Naive thymus-derived CD4-positive, alpha-beta T cell (primary cell): ENCODE measurements around the gene RNF145. TPM values are rescaled to one million over a fixed set of nuclear protein-coding genes. Genes with fewer than 3 reads are reported as not detected.

Experiments
- ATAC-seq: fragments of 150-1000 bp; cut with Tn5 transposase; 2 replicates; pipeline ENCODE4 v1.10.0; 2021; ENCODE audit warnings: mild to moderate bottlenecking, moderate library complexity
- CTCF ChIA-PET: fragments of 350-600 bp; sonication (Branson Sonifier 250); formaldehyde crosslinking; loops from one replicate; lab custom pipeline; 2021; ENCODE audit warnings: antibody characterized with exemption; lab: Charles Lee
- POLR2A ChIA-PET: fragments of 350-600 bp; sonication (Branson Sonifier 250); formaldehyde crosslinking; loops from one replicate; lab custom pipeline; 2021; ENCODE audit warnings: antibody characterized with exemption, inconsistent platforms; lab: Charles Lee
- DNase-seq, 9 donors: peaks; one replicate each; pipeline versions ENCODE4 v3.0.0 to v3.0.0-alpha.2; 2020 to 2022; ENCODE audit warnings: mixed read lengths in 1 of 9
- H3K27ac ChIP-seq: one replicate; pipeline ENCODE4 v1.7.0; 2013; ENCODE audit warnings: mild to moderate bottlenecking, low read depth, low read length, moderate library complexity
- H3K27me3 ChIP-seq, 2 donors: one replicate each; pipeline ENCODE4 v1.7.0; 2013; ENCODE audit warnings: low read length in 2 of 2, mild to moderate bottlenecking in 2 of 2, moderate library complexity in 2 of 2; ENCODE audit not compliant: control insufficient read depth in 2 of 2, insufficient read depth in 2 of 2
- H3K36me3 ChIP-seq, 3 experiments: 1 replicate in 2 of 3; 2 replicates in 1 of 3; pipeline ENCODE4 v1.7.0; 2013; ENCODE audit warnings: low read length in 3 of 3, mild to moderate bottlenecking in 3 of 3, moderate library complexity in 1 of 3; ENCODE audit not compliant: insufficient read depth in 3 of 3, control insufficient read depth in 2 of 3
- H3K4me1 ChIP-seq, 2 donors: one replicate each; pipeline ENCODE4 v1.7.0; 2013; ENCODE audit warnings: low read length in 2 of 2, mild to moderate bottlenecking in 2 of 2, moderate library complexity in 1 of 2; ENCODE audit not compliant: control insufficient read depth in 2 of 2, insufficient read depth in 2 of 2
- H3K4me3 ChIP-seq: 2 replicates; pipeline ENCODE4 v1.7.0; 2013; ENCODE audit warnings: mild to moderate bottlenecking, low read length
- H3K9me3 ChIP-seq, 3 experiments: 1 replicate in 2 of 3; 2 replicates in 1 of 3; pipeline ENCODE4 v1.7.0; 2013; ENCODE audit warnings: low read length in 3 of 3; ENCODE audit not compliant: control insufficient read depth in 2 of 3
- H3K27ac Mint-ChIP-seq, 9 donors: one replicate each; pipeline ENCODE4 v1.8.0; 2020 to 2022; ENCODE audit warnings: mixed read lengths in 9 of 9, mild to moderate bottlenecking in 8 of 9, moderate library complexity in 5 of 9, inconsistent platforms in 2 of 9
- H3K27me3 Mint-ChIP-seq, 5 donors: one replicate each; pipeline ENCODE4 v1.8.0; 2021 to 2022; ENCODE audit warnings: mixed read lengths in 5 of 5, mild to moderate bottlenecking in 1 of 5
- H3K36me3 Mint-ChIP-seq, 5 donors: one replicate each; pipeline ENCODE4 v1.8.0; 2020 to 2022; ENCODE audit warnings: mixed read lengths in 5 of 5, mild to moderate bottlenecking in 3 of 5, inconsistent platforms in 1 of 5
- H3K4me1 Mint-ChIP-seq, 7 donors: one replicate each; pipeline ENCODE4 v1.8.0; 2020 to 2022; ENCODE audit warnings: mixed read lengths in 7 of 7, mild to moderate bottlenecking in 3 of 7, inconsistent platforms in 1 of 7
- H3K4me3 Mint-ChIP-seq, 10 donors: one replicate each; pipeline ENCODE4 v1.8.0; 2020 to 2022; ENCODE audit warnings: mild to moderate bottlenecking in 10 of 10, mixed read lengths in 10 of 10, moderate library complexity in 6 of 10, inconsistent platforms in 2 of 10
- H3K9me3 Mint-ChIP-seq, 11 donors: one replicate each; pipeline ENCODE4 v1.8.0; 2020 to 2022; ENCODE audit warnings: mixed read lengths in 11 of 11, mild to moderate bottlenecking in 4 of 11, inconsistent platforms in 1 of 11, moderate library complexity in 1 of 11
- intact Hi-C, 2 donors: fragments of 100-400 bp; cut with micrococcal nuclease; formaldehyde crosslinking; loops; one replicate each; pipeline ENCODE4 v1.15.1; 2023
- polyA plus RNA-seq, 2 donors: library from polyadenylated mRNA; unstranded; fragments of 300-500 nt; fragmentation: Illumina TruSeq; gene quantifications; one replicate each; pipeline ENCODE4 v1.2.3, GENCODE V29; 2021
- total RNA-seq, 6 experiments: library from RNA in 5 of 6; stranded (reverse) in 5 of 6; gene quantifications; 1 replicate in 5 of 6; 2 replicates in 1 of 6; pipeline ENCODE4 v1.2.3 and lab custom pipeline; 2021 to 2026

The RNF145 gene
- total and polyA plus RNA-seq, 7 experiments from 2014 or later: 10.8 to 142 (median 64.4) TPM

- CTCF ChIA-PET: interaction anchor here (0.6 to 1.2 kb wide), 2 partner anchors 108 to 403 kb away, joined by 3 read pairs; no protein-coding TSS in a partner anchor
- intact Hi-C loops: no loop called here
- H3K4me3 Mint-ChIP-seq: no peak overlapping the region
- Histone ChIP-seq H3K27ac (no peak overlapping the region), H3K27me3 (no peaks in the 10 kb centered on the region), H3K4me3 (no peak overlapping the region), H3K4me1 (peaks cover 6 to 15% of the 10 kb centered on the region in 2 donors), H3K9me3 (no peaks in the 10 kb centered on the region), H3K36me3 (no peaks in the 10 kb centered on the region)
- POLR2A ChIA-PET: interaction anchor here (0.6 to 1.6 kb wide), 4 partner anchors 9 to 59 kb away, joined by 3 to 7 read pairs (median 4); partner anchors contain the start of gene UBLCP1
- no peaks in the 10 kb centered on the region for H3K36me3 Mint-ChIP-seq
- H3K27ac Mint-ChIP-seq: no peak overlapping the region
- ATAC-seq (no peak), DNase-seq (no peak)
- no peaks in the 10 kb centered on the region for H3K27me3 Mint-ChIP-seq
- H3K9me3 Mint-ChIP-seq: no peaks in the 10 kb centered on the region
- peaks cover 17 to 36% (median 26%) of the 10 kb centered on the region in 7 donors for H3K4me1 Mint-ChIP-seq
Observed at GRCh38 chr5:159214486-159215271, 5.3 kb upstream of the RNF145 start.

DNA sequence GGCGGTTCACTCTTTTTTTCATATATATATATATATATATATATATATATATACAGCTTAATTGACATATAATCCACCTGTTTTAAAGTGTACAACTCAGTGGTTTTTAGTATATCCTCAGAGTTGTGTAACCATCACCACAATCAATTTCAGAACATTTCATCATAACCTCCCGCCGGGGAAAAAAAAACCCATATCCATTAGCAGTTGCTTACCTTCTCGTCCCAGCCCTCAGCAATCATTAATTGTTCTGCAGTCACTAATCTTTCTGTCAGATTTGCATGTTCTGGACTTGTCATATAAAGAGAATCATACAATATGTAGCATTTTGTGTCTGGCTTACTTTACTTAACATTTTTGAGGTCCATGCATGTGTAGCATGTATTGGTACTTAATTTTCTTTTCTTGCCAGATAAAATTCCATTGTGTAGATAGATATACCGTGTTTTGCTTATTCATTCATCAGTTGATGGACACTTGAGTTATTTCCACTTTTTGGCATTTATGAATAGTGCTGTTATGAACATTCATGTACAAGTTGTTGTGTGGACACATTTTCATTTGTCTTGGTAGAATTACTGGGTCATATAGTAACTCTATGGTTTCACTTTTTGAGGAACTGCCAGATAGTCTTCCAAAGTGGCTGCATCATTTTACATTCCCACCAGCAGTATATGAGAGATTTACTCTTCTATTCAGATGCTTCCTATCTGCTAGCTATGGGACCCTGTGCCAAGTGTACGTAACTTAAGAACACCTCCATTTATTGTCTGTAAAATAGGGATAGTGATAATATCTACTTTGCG, 3.5 kb upstream of the RNF145 start:
- Mint-ChIP-seq H3K4me3 (no peak overlapping the region), H3K4me1 (peaks cover 22 to 38% (median 30%) of the 10 kb centered on the region in 7 donors), H3K36me3 (peaks cover 0 to 7% (median 0%) of the 10 kb centered on the region in 5 donors), H3K27me3 (no peaks in the 10 kb centered on the region), H3K9me3 (no peaks in the 10 kb centered on the region), H3K27ac (peak overlapping the region in 1 of 9 donors; percentile 44)
- intact Hi-C loops: no loop called here
- H3K36me3 ChIP-seq: peaks cover 0 to 4% (median 0%) of the 10 kb centered on the region in 3 experiments
- H3K4me1 ChIP-seq: peaks cover 6 to 17% of the 10 kb centered on the region in 2 donors
- no peak overlapping the region for H3K4me3 ChIP-seq
- H3K9me3 ChIP-seq: no peaks in the 10 kb centered on the region
- H3K27me3 ChIP-seq: no peaks in the 10 kb centered on the region
- no peak overlapping the region for H3K27ac ChIP-seq
- ChIA-PET CTCF (interaction anchor here (0.5 to 0.6 kb wide), 2 partner anchors 21 to 221 kb away, joined by 3 read pairs; no protein-coding TSS in a partner anchor), POLR2A (no interaction called here)
- no peak for DNase-seq
- no peak for ATAC-seq

- peak in 1 of 9 donors; percentile 9 for DNase-seq
- H3K27me3 Mint-ChIP-seq: no peaks in the 10 kb centered on the region
- no peaks in the 10 kb centered on the region for H3K9me3 Mint-ChIP-seq
- no peak overlapping the region for H3K4me3 Mint-ChIP-seq
- H3K4me1 ChIP-seq: peaks cover 6 to 17% of the 10 kb centered on the region in 2 donors
- ChIA-PET POLR2A (interaction anchor here (0.9 kb wide), 1 partner anchor 50 kb away, joined by 9 read pairs; no protein-coding TSS in a partner anchor), CTCF (interaction anchor here (0.8 to 1.1 kb wide), 3 partner anchors 27 to 105 kb away, joined by 3 to 4 read pairs (median 3); no protein-coding TSS in a partner anchor)
- H3K36me3 ChIP-seq: peaks cover 0 to 4% (median 0%) of the 10 kb centered on the region in 3 experiments
- H3K27ac Mint-ChIP-seq: peak overlapping the region in 2 of 9 donors; percentile 48 to 87
- H3K27ac ChIP-seq: no peak overlapping the region
- no peaks in the 10 kb centered on the region for H3K27me3 ChIP-seq
- peaks cover 0 to 15% (median 0%) of the 10 kb centered on the region in 5 donors for H3K36me3 Mint-ChIP-seq
- no peaks in the 10 kb centered on the region for H3K9me3 ChIP-seq
- intact Hi-C loops: no loop called here
- peaks cover 28 to 48% (median 34%) of the 10 kb centered on the region in 7 donors for H3K4me1 Mint-ChIP-seq
- ATAC-seq: no peak
- no peak overlapping the region for H3K4me3 ChIP-seq
Observed at GRCh38 chr5:159211729-159212174, 2.4 kb upstream of the RNF145 start.

DNA sequence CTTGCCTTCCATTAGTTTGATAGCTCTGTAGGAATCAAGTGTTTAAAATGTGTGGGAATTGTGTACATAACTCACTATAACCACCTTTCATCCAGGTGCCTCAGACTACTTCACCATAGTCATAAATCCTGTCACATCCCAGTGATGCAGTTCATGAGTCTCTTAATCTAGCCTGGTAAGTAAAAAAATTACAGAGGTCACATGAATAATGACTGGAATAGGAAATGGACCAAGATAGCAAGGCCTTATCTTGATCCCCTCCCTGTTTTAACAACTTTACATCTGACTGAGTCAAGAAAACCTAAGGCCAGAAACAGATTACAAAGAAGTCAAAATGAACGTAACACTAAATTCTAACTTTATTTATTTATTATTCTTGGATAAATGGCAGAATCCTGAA, 1.5 kb upstream of the RNF145 start:
- Histone ChIP-seq H3K36me3 (peaks cover 0 to 4% (median 0%) of the 10 kb centered on the region in 3 experiments), H3K27me3 (no peaks in the 10 kb centered on the region), H3K4me1 (peaks cover 10 to 19% of the 10 kb centered on the region in 2 donors), H3K27ac (no peak overlapping the region), H3K9me3 (no peaks in the 10 kb centered on the region), H3K4me3 (no peak overlapping the region)
- Mint-ChIP-seq H3K4me1 (peaks cover 34 to 52% (median 43%) of the 10 kb centered on the region in 7 donors), H3K27me3 (no peaks in the 10 kb centered on the region), H3K4me3 (peak overlapping the region in 9 of 10 donors; percentile 91 to 99 (median 95)), H3K36me3 (peaks cover 0 to 20% (median 0%) of the 10 kb centered on the region in 5 donors), H3K9me3 (peaks cover 0 to 4% (median 0%) of the 10 kb centered on the region in 11 donors), H3K27ac (peak overlapping the region in 8 of 9 donors; percentile 25 to 99 (median 96))
- POLR2A ChIA-PET: interaction anchor here (0.9 kb wide), 1 partner anchor 51 kb away, joined by 9 read pairs; no protein-coding TSS in a partner anchor
- ATAC-seq (no peak), DNase-seq (no peak)
- intact Hi-C loops: no loop called here
- CTCF ChIA-PET: no interaction called here

DNA sequence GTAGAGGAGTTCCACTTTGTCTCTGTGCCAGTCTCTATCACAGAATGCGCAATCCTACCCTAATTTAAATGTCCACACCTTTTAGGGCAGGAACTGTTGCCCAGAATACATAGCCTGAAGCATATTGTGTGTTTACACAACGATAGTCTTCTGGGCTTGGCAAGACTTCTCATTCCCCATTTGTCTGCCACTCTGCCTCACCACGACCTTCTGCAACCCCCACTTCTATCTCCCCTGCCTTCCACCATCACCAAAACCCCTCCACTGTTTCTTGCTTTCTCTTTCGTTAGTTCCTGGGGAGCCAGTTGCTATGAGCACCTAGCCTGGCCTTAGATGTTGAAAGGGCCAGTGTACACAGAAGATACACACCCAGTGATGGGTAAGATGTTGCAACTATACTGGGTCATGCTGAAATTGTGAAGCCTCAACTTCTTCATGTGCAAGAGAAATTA, 883 bp upstream of the RNF145 start:
- no peaks in the 10 kb centered on the region for H3K27me3 ChIP-seq
- ChIA-PET POLR2A (no interaction called here), CTCF (no interaction called here)
- ATAC-seq (no peak), DNase-seq (no peak)
- peaks cover 0 to 4% (median 0%) of the 10 kb centered on the region in 3 experiments for H3K36me3 ChIP-seq
- H3K4me3 Mint-ChIP-seq: peak overlapping the region; percentile 91 to 99 (median 94)
- no peaks in the 10 kb centered on the region for H3K9me3 ChIP-seq
- H3K27ac Mint-ChIP-seq: peak overlapping the region; percentile 87 to 99 (median 97)
- H3K36me3 Mint-ChIP-seq: peaks cover 0 to 20% (median 0%) of the 10 kb centered on the region in 5 donors
- H3K9me3 Mint-ChIP-seq: peaks cover 0 to 4% (median 0%) of the 10 kb centered on the region in 11 donors
- intact Hi-C loops: no loop called here
- peak overlapping the region; percentile 70 for H3K27ac ChIP-seq
- H3K4me3 ChIP-seq: peak overlapping the region; percentile 90
- peaks cover 13 to 25% of the 10 kb centered on the region in 2 donors for H3K4me1 ChIP-seq
- H3K27me3 Mint-ChIP-seq: no peaks in the 10 kb centered on the region
- H3K4me1 Mint-ChIP-seq: peaks cover 40 to 58% (median 49%) of the 10 kb centered on the region in 7 donors
